ENCODE results near the gene DHX8. TPM values are rescaled to one million over a fixed set of nuclear protein-coding genes. Genes with fewer than 3 reads are reported as not detected.
A peak's percentile ranks its signal among the peaks of the same experiment; 100 is the strongest.

The DHX8 gene
- polyA plus RNA-seq, 1 donor (not counting 4 experiments of a cell fraction or from before 2014, with no cell fraction given), result 30.1 TPM

DNA sequence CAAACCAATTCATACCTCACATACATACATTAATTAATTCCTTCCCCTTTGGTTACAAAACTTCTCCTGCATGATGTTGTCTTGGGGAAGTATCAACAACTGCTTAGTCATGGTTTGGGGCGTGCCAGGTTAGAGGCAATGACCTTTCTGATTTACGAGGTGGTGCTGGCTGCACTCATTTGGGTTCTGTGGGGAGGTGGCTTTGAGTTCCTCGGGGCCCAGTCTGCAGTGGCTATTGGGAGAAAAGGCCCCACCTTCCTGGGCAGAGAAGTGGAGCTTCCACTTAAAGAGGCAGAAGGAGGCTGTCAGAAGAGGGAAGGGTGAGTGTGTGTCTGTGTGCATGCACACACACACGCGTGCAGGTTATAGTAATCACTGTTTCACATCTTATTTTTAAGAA is 72.5 kb downstream of the DHX8 start:
- peaks cover 23% of the 10 kb centered on the region for H3K4me1 ChIP-seq (ENCODE audit: control insufficient read depth, extremely low read depth, insufficient read depth, low read length)
- no peak overlapping the region for H3K9ac ChIP-seq (ENCODE audit: control insufficient read depth, extremely low read depth, insufficient read depth, low read length)
- H3K36me3 ChIP-seq (ENCODE audit: control insufficient read depth in 2 of 2, extremely low read depth in 1 of 2, insufficient read depth in 2 of 2, low read length in 2 of 2), result no peaks in the 10 kb centered on the region
- no peaks in the 10 kb centered on the region for H3K79me2 ChIP-seq (ENCODE audit: control insufficient read depth, insufficient read depth, low read length)
- peak; percentile 55 for FAIRE-seq
- H2AFZ ChIP-seq (ENCODE audit: control insufficient read depth, low read length), result peak overlapping the region; percentile 18
- no peak for TF ChIP-seq EZH2 (IDR thresholded peaks at IDR 0.05; ENCODE audit: low read length)
- TF ChIP-seq, protein P1, sequence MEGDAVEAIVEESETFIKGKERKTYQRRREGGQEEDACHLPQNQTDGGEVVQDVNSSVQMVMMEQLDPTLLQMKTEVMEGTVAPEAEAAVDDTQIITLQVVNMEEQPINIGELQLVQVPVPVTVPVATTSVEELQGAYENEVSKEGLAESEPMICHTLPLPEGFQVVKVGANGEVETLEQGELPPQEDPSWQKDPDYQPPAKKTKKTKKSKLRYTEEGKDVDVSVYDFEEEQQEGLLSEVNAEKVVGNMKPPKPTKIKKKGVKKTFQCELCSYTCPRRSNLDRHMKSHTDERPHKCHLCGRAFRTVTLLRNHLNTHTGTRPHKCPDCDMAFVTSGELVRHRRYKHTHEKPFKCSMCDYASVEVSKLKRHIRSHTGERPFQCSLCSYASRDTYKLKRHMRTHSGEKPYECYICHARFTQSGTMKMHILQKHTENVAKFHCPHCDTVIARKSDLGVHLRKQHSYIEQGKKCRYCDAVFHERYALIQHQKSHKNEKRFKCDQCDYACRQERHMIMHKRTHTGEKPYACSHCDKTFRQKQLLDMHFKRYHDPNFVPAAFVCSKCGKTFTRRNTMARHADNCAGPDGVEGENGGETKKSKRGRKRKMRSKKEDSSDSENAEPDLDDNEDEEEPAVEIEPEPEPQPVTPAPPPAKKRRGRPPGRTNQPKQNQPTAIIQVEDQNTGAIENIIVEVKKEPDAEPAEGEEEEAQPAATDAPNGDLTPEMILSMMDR (optimal IDR thresholded peaks at IDR 0.05 in 1 of 3, IDR thresholded peaks at IDR 0.05 in 1 of 3, conservative IDR thresholded peaks at IDR 0.05 in 1 of 3; ENCODE audit: extremely low read depth in 1 of 3, insufficient read depth in 2 of 3, low read length in 3 of 3), result no peak
- H3K4me2 ChIP-seq (ENCODE audit: control insufficient read depth, extremely low read depth, insufficient read depth, low read depth, low read length), result peak overlapping the region; percentile 2
- no peaks in the 10 kb centered on the region for H3K9me3 ChIP-seq (ENCODE audit: control insufficient read depth, low read depth, low read length)
- dilution Hi-C loops (cut with MboI; ENCODE audit: extremely low pct_ligation_motif_present, low sequenced_read_pairs), result no loop called here
- no peak for DNase-seq (ENCODE audit: low read depth, low spot score)
- H3K27ac ChIP-seq (ENCODE audit: control insufficient read depth, insufficient read depth, low read length), result peak overlapping the region; percentile 29
- no peaks in the 10 kb centered on the region for H4K20me1 ChIP-seq (ENCODE audit: control insufficient read depth, extremely low read depth, insufficient read depth, low read length)
- no peak overlapping the region for H3K4me3 ChIP-seq (ENCODE audit: control insufficient read depth in 2 of 3, extremely low read depth in 1 of 3, insufficient read depth in 2 of 3, low read depth in 1 of 3, low read length in 3 of 3)
- H3K27me3 ChIP-seq (ENCODE audit: control insufficient read depth, extremely low read depth, insufficient read depth, low read length), result no peaks in the 10 kb centered on the region
- H3K9me1 ChIP-seq (ENCODE audit: control insufficient read depth, extremely low read depth, insufficient read depth, low read length), result no peaks in the 10 kb centered on the region

DNA sequence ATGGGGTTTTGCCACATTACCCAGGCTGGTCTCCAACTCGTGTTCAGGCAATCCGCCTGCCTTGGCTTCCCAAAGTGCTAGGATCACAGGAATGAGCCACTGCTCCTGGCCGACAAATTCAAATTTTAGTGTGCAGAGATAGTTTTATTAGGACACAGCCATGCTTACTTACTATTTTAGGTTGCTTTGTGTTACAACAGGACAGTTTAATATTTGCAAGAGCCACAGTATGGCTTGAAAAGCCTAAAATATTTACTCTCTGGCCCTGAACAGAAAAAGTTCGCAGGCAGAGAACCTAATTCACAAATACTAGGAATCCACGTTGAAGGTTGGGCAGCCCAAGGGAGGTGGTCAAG is 75.0 kb downstream of the DHX8 start:
- Histone ChIP-seq H3K4me3 (ENCODE audit: control insufficient read depth in 2 of 3, extremely low read depth in 1 of 3, insufficient read depth in 2 of 3, low read depth in 1 of 3, low read length in 3 of 3) (no peak overlapping the region), H3K36me3 (ENCODE audit: control insufficient read depth in 2 of 2, extremely low read depth in 1 of 2, insufficient read depth in 2 of 2, low read length in 2 of 2) (no peaks in the 10 kb centered on the region), H3K9ac (ENCODE audit: control insufficient read depth, extremely low read depth, insufficient read depth, low read length) (no peak overlapping the region), H2AFZ (ENCODE audit: control insufficient read depth, low read length) (no peak overlapping the region), H3K9me1 (ENCODE audit: control insufficient read depth, extremely low read depth, insufficient read depth, low read length) (no peaks in the 10 kb centered on the region), H3K79me2 (ENCODE audit: control insufficient read depth, insufficient read depth, low read length) (no peaks in the 10 kb centered on the region), H3K27me3 (ENCODE audit: control insufficient read depth, extremely low read depth, insufficient read depth, low read length) (no peaks in the 10 kb centered on the region), H4K20me1 (ENCODE audit: control insufficient read depth, extremely low read depth, insufficient read depth, low read length) (no peaks in the 10 kb centered on the region), H3K4me2 (ENCODE audit: control insufficient read depth, extremely low read depth, insufficient read depth, low read depth, low read length) (no peak overlapping the region), H3K9me3 (ENCODE audit: control insufficient read depth, low read depth, low read length) (no peaks in the 10 kb centered on the region), H3K27ac (ENCODE audit: control insufficient read depth, insufficient read depth, low read length) (no peak overlapping the region), H3K4me1 (ENCODE audit: control insufficient read depth, extremely low read depth, insufficient read depth, low read length) (peaks cover 25% of the 10 kb centered on the region)
- dilution Hi-C loops (cut with MboI; ENCODE audit: extremely low pct_ligation_motif_present, low sequenced_read_pairs), result no loop called here
- FAIRE-seq, result no peak
- no peak for TF ChIP-seq EZH2 (IDR thresholded peaks at IDR 0.05; ENCODE audit: low read length)
- TF ChIP-seq, protein P1 (optimal IDR thresholded peaks at IDR 0.05 in 1 of 3, IDR thresholded peaks at IDR 0.05 in 1 of 3, conservative IDR thresholded peaks at IDR 0.05 in 1 of 3; ENCODE audit: extremely low read depth in 1 of 3, insufficient read depth in 2 of 3, low read length in 3 of 3), result no peak
- no peak for DNase-seq (ENCODE audit: low read depth, low spot score)
